Omental fat pad (tissue), 4 donors: ENCODE results near the gene TEX10. TPM values are rescaled to one million over a fixed set of nuclear protein-coding genes. Genes with fewer than 3 reads are reported as not detected.

Experiments used
- ATAC-seq: fragments of 150-250 bp; one replicate; pipeline ENCODE4 v1.9.1; 2016; ENCODE audit warnings: mild to moderate bottlenecking, moderate library complexity; ENCODE audit not compliant: low FRiP score
- DNase-seq: peaks from one replicate; pipeline ENCODE4 v3.0.0-alpha.2; 2019; ENCODE audit warnings: low spot score
- CTCF ChIP-seq, 3 donors: fragments of 450-650 bp; IDR thresholded peaks; one replicate each; pipeline ENCODE4 v1.5.1; 2016 to 2017; ENCODE audit warnings: antibody characterized with exemption in 3 of 3, mild to moderate bottlenecking in 3 of 3, moderate library complexity in 2 of 3
- total RNA-seq, 4 donors: library from RNA; depleted of rRNA; stranded (reverse); fragments of >200 nt; gene quantifications; one replicate each; pipeline ENCODE4 v1.1.0, GENCODE V29; 2016

TEX10 gene
- total RNA-seq, 4 donors from 2014 or later: 15.8 to 51.0 (median 29.9) TPM

- no peak for TF ChIP-seq CTCF (IDR thresholded peaks at IDR 0.05)
- ATAC-seq (no peak), DNase-seq (no peak)
Measured at GRCh38 chr9:100364013-100364412, 11.3 kb upstream of the TEX10 start.

DNA sequence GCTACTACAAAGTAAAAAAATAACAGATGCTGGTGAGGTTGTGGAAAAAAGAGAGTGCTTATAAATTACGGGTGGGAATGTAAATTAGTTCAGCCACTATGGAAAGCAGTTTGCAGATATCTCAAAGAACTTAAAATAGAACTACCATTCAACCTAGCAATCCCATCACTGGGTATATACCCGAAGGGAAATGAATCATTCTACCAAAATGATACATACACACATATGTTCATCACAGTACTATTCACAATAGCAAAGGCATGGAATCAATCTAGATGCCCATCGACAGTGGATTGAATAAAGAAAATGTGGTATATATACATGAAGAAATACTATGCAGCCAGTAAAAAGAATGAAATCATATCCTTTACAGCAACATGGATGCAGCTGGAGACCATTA is 6.3 kb upstream of the TEX10 start:
- DNase-seq (no peak), ATAC-seq (no peak)
- TF ChIP-seq CTCF (IDR thresholded peaks at IDR 0.05): no peak

DNA sequence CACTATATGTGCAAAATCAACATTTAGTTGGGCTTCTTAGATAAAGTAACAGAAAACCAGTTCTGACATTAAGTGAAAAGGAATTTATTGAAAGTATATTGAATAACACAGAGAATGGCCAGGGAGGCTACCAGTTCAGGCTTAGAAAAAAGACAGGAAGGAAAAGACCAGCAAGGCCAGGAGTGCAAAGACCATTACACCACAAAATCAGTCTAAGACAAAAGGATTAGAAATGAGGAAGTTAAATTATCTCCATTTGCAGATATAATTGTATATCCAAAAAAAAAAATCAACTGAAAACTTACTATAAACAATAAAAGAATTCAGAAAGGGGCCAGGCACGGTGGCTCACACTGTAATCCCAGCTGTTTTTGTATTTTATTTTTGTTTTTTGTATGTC is 4.8 kb upstream of the TEX10 start:
- no peak for TF ChIP-seq CTCF (IDR thresholded peaks at IDR 0.05)
- DNase-seq (no peak), ATAC-seq (no peak)

GRCh38 chr9:100355561-100355960 is 2.8 kb upstream of the TEX10 start:
- TF ChIP-seq CTCF (IDR thresholded peaks at IDR 0.05): no peak
- ATAC-seq (no peak), DNase-seq (no peak)

GRCh38 chr9:100354121-100354800 is 1.5 kb upstream of the TEX10 start:
- DNase-seq: no peak
- TF ChIP-seq CTCF (IDR thresholded peaks at IDR 0.05): no peak

GRCh38 chr9:100352201-100352726 is 478 bp downstream of the TEX10 start:
- DNase-seq (peak; percentile 23), ATAC-seq (peak; percentile 73)
- TF ChIP-seq CTCF (IDR thresholded peaks at IDR 0.05): no peak

More at GRCh38 chr9:100354121-100354800, 1.5 kb upstream of the TEX10 start:
- no peak for ATAC-seq

GRCh38 chr9:100351508-100351907 is 1.2 kb downstream of the TEX10 start:
- TF ChIP-seq CTCF (IDR thresholded peaks at IDR 0.05): no peak
- ATAC-seq: no peak

More at GRCh38 chr9:100351508-100351907, 1.2 kb downstream of the TEX10 start:
- no peak for DNase-seq
